HUES6 (cell line): ENCODE measurements around the gene SETDB2.

Experiments used
- H3K27ac ChIP-seq: 2 replicates; pipeline ENCODE4 v1.7.0; 2013; ENCODE audit warnings: low read depth, mild to moderate bottlenecking, low read length, inconsistent platforms
- H3K27me3 ChIP-seq: 2 replicates; pipeline ENCODE4 v1.6.1; 2013; ENCODE audit warnings: low read length; ENCODE audit not compliant: control insufficient read depth, insufficient read depth
- H3K36me3 ChIP-seq: 2 replicates; pipeline ENCODE4 v1.6.1; 2013; ENCODE audit warnings: low read length; ENCODE audit not compliant: control insufficient read depth, insufficient read depth
- H3K4me1 ChIP-seq: 2 replicates; pipeline ENCODE4 v1.6.1; 2013; ENCODE audit warnings: low read length; ENCODE audit not compliant: control insufficient read depth, insufficient read depth
- H3K4me3 ChIP-seq: 2 replicates; pipeline ENCODE4 v1.5.1; 2013; ENCODE audit warnings: low read depth, low read length
- H3K9ac ChIP-seq: one replicate; pipeline ENCODE4 v1.6.1; 2013; ENCODE audit warnings: mild to moderate bottlenecking, low read length
- H3K9me3 ChIP-seq: 2 replicates; pipeline ENCODE4 v1.6.1; 2013; ENCODE audit warnings: low read depth, low read length; ENCODE audit not compliant: control insufficient read depth, insufficient read depth

SETDB2 gene

DNA sequence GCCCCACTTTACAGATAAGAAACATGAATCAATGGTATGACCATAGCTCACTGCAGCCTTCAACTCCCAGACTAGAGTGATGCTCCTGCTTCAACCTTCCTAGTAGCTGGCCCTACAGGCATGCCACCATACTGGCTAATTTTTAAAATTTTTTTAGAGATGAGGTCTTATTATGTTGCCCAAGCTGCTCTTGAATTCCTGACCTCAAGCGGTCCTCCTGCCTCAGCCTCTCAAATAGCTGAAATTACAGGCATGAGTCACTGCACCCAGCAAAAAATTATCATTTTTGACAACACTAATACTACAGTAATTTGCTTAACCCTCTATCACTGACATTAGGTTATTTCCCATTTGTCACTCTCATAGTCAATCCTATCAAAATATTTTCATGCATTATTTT, 15.0 kb upstream of the SETDB2 start:
- no peak overlapping the region for H3K9ac ChIP-seq
- no peak overlapping the region for H3K27ac ChIP-seq
- no peaks in the 10 kb centered on the region for H3K36me3 ChIP-seq
- H3K27me3 ChIP-seq = no peaks in the 10 kb centered on the region
- no peaks in the 10 kb centered on the region for H3K9me3 ChIP-seq
- no peaks in the 10 kb centered on the region for H3K4me1 ChIP-seq
- H3K4me3 ChIP-seq = no peak overlapping the region

DNA sequence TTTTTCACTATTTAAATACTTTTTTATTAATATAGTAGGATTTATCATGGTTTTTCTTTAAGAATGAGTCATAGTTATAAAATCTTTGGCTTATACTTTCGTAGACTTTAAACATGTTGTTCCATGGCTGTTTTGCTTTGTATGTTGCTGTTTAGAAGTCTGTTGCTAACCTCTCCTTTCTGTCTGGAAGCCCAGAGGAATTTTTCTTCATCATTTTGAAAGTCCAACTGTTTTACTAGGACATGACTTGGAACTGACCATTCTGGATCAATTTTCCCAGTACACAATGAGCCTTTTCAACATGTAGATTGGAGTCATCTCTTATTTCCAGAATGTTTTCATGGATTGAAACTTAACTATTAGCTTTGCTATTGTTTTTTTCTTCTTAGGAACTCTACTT, 8.1 kb upstream of the SETDB2 start:
- Histone ChIP-seq H3K27ac (no peak overlapping the region), H3K4me3 (no peak overlapping the region), H3K9me3 (no peaks in the 10 kb centered on the region), H3K4me1 (no peaks in the 10 kb centered on the region), H3K36me3 (no peaks in the 10 kb centered on the region), H3K9ac (no peak overlapping the region), H3K27me3 (no peaks in the 10 kb centered on the region)

DNA sequence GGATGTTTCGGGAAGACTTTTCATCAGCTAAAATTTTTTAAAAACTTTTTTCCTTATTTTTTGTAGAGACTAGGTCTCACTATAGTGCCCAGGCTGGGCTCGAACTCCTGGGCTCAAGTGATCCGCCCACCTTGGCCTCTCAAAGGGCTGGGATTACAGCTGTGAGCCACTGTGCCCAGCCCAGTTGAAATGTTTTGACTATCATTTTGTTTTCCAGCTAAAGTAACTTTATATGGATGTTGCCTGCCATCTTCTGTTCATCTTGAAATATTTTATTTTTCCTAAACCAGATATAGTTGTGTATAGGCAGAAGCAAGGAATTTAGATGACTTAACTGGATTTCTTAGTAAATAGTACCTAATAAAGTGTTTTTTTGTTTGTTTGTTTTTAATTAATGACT, 7.2 kb upstream of the SETDB2 start:
- no peaks in the 10 kb centered on the region for H3K27me3 ChIP-seq
- peaks cover 2% of the 10 kb centered on the region; the same call in 1 of the 2 replicates for H3K4me1 ChIP-seq
- H3K9me3 ChIP-seq = no peaks in the 10 kb centered on the region
- no peaks in the 10 kb centered on the region for H3K36me3 ChIP-seq
- H3K27ac ChIP-seq = no peak overlapping the region
- no peak overlapping the region for H3K9ac ChIP-seq
- no peak overlapping the region for H3K4me3 ChIP-seq

DNA sequence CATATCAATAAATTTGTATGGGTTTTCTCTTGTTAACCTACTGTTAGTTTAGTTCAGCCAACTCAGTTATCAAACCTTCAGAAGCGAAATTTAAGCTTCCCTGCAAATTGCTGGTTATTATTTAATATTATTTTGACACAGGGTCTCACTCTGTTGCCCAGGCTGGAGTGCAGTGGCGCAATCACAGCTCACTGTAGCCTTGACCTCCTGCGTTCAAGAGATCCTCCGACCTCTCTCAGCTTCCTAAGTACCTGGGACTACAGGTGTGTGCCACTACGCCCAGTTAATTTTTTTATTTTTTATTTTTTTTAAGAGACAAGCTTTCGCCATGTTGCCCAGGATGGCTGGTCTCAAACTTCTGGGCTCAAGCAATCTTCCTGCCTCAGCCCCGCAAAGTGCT, 6.4 kb upstream of the SETDB2 start:
- Histone ChIP-seq H3K9ac (no peak overlapping the region), H3K27me3 (no peaks in the 10 kb centered on the region), H3K4me3 (no peak overlapping the region), H3K36me3 (no peaks in the 10 kb centered on the region), H3K9me3 (no peaks in the 10 kb centered on the region), H3K27ac (no peak overlapping the region), H3K4me1 (peaks cover 3% of the 10 kb centered on the region; the same call in 1 of the 2 replicates)

DNA sequence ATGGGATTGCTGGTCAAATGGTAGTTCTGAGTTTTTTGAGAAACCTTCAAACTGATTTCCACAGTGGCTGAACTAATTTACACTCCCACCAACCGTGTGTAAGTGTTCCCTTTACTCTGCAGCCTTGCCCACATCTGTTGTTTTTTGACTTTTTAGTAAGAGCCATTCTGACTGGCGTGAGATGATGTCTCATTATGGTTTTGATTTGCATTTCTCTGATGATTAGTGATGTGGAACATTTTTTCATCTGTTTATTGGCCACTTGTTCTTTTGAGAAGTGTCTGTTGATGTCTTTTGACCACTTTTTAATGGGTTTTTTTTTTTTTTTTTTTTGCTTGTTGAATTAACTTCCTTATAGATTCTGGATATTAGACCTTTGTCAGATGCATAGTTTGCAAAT, 4.5 kb upstream of the SETDB2 start:
- no peak overlapping the region for H3K4me3 ChIP-seq
- no peaks in the 10 kb centered on the region for H3K9me3 ChIP-seq
- H3K36me3 ChIP-seq = no peaks in the 10 kb centered on the region
- H3K9ac ChIP-seq = no peak overlapping the region
- no peak overlapping the region for H3K27ac ChIP-seq
- H3K4me1 ChIP-seq = peaks cover 8% of the 10 kb centered on the region; the same call in 1 of the 2 replicates
- no peaks in the 10 kb centered on the region for H3K27me3 ChIP-seq

DNA sequence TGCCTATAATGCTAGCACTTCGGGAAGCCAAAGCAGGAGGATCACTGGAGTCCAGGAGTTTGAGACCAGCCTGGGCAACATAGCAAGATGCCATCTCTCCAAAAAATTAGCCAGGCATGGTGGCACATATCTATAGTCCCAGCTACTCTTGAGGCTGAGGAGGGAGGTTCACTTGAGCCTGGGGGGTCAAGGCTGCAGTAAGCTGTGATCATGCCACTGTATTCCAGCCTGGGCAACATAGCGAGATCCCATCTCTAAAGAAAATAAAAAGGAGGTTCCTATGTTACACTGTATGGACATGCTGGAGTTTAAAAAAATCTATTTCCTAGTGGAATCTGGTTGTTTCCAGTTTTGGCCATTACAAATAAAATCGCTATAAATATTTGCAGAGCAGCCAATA, 2.8 kb upstream of the SETDB2 start:
- H3K27me3 ChIP-seq = no peaks in the 10 kb centered on the region
- H3K9ac ChIP-seq = no peak overlapping the region
- peaks cover 8% of the 10 kb centered on the region; the same call in 1 of the 2 replicates for H3K4me1 ChIP-seq
- no peak overlapping the region for H3K27ac ChIP-seq
- H3K36me3 ChIP-seq = no peaks in the 10 kb centered on the region
- H3K4me3 ChIP-seq = no peak overlapping the region
- H3K9me3 ChIP-seq = no peaks in the 10 kb centered on the region

DNA sequence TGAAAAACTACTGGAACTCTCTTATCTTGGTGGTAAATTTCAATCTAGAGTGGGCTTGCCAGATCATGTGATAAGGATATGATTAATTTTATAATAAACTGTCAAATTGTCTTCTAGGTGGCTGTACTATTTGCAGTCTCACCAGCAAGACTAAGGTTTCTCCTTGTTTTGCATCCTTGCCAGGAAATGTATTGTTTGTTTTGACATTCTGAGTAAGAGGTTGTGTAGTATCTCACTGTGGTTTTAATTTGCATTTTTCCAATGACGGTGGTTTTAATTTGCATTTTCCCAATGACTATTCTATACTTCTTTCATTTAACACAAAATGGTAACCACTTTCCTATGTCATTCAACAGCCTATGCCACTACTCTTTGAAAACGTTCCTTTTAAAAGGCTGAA, 2.2 kb upstream of the SETDB2 start:
- Histone ChIP-seq H3K36me3 (no peaks in the 10 kb centered on the region), H3K27ac (no peak overlapping the region), H3K27me3 (no peaks in the 10 kb centered on the region), H3K4me1 (peaks cover 8% of the 10 kb centered on the region; the same call in 1 of the 2 replicates), H3K9ac (no peak overlapping the region), H3K4me3 (no peak overlapping the region), H3K9me3 (no peaks in the 10 kb centered on the region)

DNA sequence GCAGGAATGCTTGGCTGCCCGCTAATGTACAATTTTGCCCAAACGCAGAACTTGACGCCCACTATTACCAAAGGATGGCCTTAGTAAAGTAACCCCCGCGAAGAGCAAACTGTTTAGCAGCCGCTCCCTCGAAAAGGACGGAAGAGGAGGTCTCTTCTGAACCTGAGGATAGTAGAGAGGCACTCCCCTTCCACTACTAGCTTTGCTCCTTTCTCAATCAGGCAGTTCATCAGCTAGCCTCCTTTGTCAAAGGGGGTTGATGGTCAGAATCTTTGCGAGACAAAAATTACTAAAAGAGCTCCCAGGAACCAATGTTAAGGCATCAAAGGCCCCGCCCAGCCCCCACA, 744 bp upstream of the SETDB2 start:
- H3K27ac ChIP-seq = peak overlapping the region; percentile 50
- peaks cover 8% of the 10 kb centered on the region; the same call in 1 of the 2 replicates for H3K4me1 ChIP-seq
- H3K36me3 ChIP-seq = no peaks in the 10 kb centered on the region
- no peaks in the 10 kb centered on the region for H3K27me3 ChIP-seq
- H3K9me3 ChIP-seq = no peaks in the 10 kb centered on the region
- H3K9ac ChIP-seq = peak overlapping the region; percentile 89
- peak overlapping the region; percentile 90 for H3K4me3 ChIP-seq

DNA sequence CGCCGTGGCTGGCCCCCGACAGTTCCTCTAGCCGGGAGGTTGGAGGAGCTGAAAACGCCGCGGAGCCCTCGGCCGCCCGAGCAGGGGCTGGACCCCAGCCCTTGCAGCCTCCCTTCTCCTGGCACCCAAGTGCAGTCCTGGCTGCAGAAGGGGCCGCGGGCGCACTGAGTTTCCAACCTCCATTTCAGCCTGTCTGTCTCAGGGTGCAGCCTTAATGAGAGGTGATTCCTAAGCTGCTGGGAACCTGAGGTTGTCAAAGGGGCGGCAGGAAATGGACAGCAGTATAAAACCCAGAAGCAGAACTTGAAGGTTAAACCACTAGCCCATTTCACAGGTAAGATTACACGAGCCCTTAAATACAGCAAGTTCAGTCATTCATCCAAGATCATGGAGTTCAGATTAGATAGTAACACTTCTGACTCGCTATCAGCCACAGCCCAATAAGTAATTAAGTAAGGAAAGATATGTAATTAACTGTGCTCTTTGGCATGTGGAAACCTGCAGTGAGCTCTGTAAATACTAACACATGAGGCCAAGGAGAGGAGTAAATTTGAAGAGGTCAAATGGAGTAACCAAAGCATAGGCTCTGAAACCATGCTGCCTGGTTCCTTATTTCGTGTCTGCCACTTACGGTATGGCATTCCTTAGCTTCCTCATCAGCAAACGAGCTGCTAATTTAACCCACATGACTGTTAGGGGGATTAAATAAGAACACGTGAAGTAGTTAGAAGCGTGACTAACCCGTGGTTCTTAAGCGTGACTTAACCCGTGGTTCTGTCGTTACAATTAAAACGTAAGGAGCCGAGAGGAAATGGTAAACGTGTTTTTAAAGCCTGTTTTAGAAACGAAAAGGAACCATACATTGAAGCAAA, 686 bp downstream of the SETDB2 start:
- Histone ChIP-seq H3K4me1 (peaks cover 8% of the 10 kb centered on the region; the same call in 1 of the 2 replicates), H3K27ac (no peak overlapping the region)

DNA sequence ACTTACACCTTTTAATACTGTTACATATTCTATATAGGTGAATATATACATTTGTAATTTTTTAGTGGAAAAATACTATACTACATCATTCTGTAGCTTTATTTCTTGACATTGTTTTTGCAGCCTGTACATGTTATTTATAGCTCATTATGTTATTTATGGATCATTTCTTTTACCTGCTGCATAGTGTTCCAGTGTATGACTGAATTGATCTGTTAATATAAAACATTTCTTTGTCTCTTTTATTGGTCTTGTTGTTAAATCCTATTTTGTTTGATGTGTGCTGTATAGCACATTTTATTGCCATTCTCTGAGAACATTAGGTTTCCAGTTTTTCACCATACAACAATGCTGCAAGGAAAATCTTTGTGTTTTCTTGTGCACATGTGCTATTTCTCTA, 2.4 kb downstream of the SETDB2 start:
- Histone ChIP-seq H3K4me1 (peaks cover 8% of the 10 kb centered on the region; the same call in 1 of the 2 replicates), H3K9me3 (no peaks in the 10 kb centered on the region), H3K27ac (no peak overlapping the region), H3K27me3 (no peaks in the 10 kb centered on the region), H3K36me3 (no peaks in the 10 kb centered on the region), H3K9ac (no peak overlapping the region), H3K4me3 (no peak overlapping the region)

More for the DNA sequence above, 686 bp downstream of the SETDB2 start:
- Histone ChIP-seq H3K4me3 (peak overlapping the region; percentile 90), H3K36me3 (no peaks in the 10 kb centered on the region), H3K9me3 (no peaks in the 10 kb centered on the region), H3K27me3 (no peaks in the 10 kb centered on the region), H3K9ac (peak overlapping the region; percentile 62)

DNA sequence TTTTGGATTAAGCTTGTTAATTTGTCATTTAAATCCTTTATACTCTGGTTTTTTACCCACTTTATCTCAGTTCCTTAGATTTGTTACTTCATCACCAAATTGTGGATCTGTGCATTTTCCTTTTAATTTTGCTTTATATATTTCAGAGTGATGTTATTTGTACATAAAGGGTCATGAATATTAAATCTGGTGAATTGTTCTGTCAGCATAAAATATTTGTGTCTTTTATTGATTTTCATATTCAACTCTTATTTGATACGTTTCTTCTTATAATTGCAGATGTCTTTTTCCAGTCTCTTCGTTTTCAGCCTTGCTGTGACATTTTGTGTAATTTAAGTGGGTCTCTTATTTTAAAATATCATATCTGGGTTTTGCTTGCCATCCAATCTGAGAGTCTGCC, 4.7 kb downstream of the SETDB2 start:
- Histone ChIP-seq H3K4me3 (no peak overlapping the region), H3K4me1 (no peaks in the 10 kb centered on the region), H3K27ac (no peak overlapping the region), H3K9me3 (no peaks in the 10 kb centered on the region), H3K36me3 (no peaks in the 10 kb centered on the region), H3K27me3 (no peaks in the 10 kb centered on the region), H3K9ac (no peak overlapping the region)
